CD4-positive, alpha-beta T cell treated with Interferon gamma for 1 hour (primary cell): ENCODE results near the gene FTO.

ENCODE experiments used
- DNase-seq: peaks from one replicate; pipeline ENCODE4 v3.0.0-alpha.2; 2020

The FTO gene

DNA sequence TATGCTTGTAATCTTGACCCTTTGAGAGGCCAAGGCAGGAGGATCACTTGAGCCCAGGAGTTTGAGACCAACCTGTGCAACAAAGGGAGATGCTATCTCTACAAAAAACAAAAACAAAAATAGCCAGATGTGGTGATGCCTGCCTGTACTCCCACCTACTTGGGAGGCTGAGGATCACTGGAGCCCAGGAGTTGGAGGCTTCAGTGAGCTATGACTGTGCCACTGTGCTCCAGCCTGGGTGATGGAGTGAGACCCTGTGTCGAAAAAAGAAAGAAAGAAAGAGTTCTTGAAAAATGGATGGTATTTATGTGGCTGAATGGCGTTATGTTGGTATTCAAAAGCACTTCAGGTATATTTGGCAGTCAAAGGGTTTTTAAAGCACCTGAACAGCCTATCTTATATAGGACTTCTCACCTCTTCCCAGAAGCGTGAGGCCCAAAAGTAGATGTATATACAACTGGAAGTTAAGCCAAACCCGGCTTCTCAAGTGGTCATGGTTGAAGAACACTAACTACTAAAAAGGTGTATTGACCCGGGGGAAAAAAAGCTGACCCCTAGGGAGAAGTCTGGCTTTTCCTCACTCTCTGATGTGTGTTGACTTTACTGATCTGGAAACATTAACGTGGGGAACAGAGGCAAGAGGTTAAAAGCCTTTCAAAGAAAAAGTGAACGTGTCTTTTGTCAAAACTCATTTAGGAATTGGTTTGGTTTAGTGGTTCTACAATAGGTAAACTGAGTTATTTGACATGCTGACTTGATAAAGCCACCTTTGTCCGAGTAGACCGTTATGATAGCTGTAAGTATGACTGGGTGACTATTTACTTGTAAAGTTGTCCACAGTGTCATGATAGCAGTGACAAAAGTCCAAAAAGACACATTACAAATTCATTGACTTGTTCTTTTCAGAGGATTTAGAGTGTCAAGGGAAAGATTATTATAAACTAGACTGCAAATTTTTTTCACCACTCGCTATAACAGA is 399.2 kb downstream of the FTO start:
- DNase-seq: no peak

- no peak for DNase-seq
These were observed 402.1 kb downstream of the FTO start for GRCh38 chr16:54106057-54106456.

DNA sequence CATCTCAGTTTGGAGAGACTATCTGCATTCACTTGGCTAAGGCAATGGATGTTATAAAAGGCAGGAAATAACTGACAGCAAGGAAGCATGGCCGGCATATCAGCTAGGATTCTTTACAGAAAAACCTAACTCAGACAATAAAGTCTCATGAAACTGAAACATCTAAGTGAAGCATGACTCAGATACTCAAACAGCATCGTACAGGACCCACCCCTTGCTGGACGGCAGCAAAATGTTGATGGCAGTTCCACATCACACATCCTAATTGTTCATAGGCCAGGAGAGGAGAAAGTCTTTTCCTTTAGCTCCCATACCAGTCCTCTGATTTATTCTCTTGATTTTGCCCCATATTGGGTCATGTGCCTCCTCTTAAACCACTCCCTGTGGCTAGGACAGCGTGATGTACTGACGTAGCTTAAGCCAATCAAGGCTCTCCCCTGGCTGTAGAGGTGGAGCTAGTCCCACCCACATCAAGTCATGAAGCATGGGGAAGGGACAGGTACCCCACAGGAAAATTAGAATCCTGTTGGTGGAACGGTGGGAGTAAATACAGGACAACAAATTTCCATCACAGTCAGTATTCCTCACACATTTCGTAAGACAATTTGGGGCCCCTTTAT is 403.7 kb downstream of the FTO start:
- DNase-seq: no peak

GRCh38 chr16:54110016-54110981 is 406.3 kb downstream of the FTO start:
- no peak for DNase-seq

DNA sequence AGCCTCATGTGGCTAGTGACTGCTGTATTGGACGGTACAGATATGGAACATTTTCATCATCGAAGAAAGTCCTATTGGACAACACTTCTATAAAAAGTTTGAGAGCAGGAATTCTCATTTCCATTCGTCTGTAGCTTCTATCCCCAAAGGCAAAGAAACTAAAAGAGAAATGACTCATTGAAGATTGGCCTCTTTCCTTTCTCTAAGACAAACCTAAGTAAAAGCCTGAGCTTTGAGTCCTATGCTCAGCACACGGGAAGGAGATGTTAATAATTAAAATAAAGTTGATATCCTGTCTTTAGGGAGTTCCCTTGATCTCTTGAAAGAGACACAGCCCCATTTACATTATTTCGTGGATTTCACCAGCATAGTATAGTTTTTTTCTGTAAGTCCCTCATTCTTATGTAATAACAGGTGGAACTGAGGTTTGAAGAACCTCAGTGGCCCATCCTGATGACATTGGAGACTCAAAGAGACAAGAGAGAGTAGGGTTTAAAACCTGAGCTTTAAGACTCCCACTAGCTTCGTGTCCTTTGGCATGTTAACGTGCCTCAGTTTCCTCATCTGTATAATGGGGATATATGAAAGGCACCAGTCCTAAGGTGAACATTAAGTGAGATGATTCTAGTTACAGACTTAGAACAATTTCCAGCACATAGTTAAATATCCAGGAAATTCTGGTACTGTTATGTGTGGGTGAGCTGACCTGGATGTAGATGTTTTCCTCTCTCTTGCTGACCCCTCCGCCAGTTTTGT is 408.7 kb downstream of the FTO start:
- no peak for DNase-seq

GRCh38 chr16:54115558-54115957 is 411.6 kb downstream of the FTO start:
- DNase-seq: no peak

GRCh38 chr16:54116124-54116655 is 412.2 kb downstream of the FTO start:
- no peak for DNase-seq

DNA sequence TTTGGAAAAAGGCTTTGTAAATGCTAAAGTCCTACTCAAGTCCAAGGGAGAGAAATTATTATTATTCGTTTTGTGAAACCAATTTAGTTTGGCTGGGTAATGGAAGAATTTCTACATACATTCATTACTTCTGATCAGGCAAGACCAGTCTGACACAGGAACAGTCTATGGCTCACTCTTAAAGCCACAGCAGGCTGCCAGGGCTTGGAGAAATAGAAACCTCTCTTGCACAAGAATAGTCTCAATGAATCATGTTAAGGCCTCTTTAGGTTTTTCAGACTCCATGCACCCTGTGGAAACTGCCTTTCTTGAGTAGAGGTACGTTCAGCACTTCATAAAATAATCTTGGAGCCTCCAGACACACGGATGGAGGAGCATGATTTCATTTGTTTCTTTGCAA is 414.9 kb downstream of the FTO start:
- no peak for DNase-seq

GRCh38 chr16:54120846-54121480 is 417.0 kb downstream of the FTO start:
- no peak for DNase-seq

- DNase-seq: no peak
These were observed 417.8 kb downstream of the FTO start for GRCh38 chr16:54121539-54122295.

DNA sequence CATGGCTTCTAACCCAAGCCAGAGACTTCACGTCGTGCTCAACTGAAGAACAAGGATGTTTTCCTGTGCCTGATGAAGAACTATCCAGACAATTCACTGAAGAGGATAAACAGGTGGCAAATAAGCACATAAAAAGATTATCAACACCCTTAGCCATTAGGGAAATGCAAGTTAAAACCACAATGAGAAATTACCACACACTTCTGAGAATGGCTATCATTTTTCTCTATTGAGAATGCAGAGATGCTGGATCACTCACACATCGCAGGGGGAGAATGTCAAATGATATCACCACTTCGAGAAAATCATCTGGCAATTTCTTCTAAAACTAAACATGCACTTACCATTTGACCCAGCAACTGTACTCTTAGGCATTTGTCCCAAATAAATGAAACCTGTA is 419.8 kb downstream of the FTO start:
- DNase-seq: no peak

- DNase-seq: no peak
These were observed 422.0 kb downstream of the FTO start for GRCh38 chr16:54125751-54126655.

DNA sequence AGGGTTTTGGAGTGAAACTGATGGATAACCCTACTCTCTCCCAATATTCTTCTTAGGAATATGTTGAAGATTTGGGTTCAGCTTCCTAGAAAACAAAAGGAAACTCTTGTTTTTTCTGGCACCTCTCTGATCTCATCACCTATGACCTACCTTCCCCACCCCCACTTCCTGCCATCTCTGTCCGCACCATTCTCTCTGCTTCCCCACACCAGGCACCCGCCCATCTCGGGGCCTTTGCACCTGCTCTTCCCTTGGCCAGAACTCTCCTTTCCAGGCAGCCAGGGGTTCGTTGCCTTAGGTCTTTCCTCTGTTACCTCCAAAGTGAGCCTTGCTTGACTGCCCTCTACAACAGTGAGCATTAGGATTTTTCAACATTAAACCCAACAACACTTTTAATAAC is 423.0 kb downstream of the FTO start:
- no peak for DNase-seq

- DNase-seq: no peak
These were observed 424.8 kb downstream of the FTO start for GRCh38 chr16:54128629-54129234.

- no peak for DNase-seq
These were observed 425.9 kb downstream of the FTO start for GRCh38 chr16:54129810-54130209.

DNA sequence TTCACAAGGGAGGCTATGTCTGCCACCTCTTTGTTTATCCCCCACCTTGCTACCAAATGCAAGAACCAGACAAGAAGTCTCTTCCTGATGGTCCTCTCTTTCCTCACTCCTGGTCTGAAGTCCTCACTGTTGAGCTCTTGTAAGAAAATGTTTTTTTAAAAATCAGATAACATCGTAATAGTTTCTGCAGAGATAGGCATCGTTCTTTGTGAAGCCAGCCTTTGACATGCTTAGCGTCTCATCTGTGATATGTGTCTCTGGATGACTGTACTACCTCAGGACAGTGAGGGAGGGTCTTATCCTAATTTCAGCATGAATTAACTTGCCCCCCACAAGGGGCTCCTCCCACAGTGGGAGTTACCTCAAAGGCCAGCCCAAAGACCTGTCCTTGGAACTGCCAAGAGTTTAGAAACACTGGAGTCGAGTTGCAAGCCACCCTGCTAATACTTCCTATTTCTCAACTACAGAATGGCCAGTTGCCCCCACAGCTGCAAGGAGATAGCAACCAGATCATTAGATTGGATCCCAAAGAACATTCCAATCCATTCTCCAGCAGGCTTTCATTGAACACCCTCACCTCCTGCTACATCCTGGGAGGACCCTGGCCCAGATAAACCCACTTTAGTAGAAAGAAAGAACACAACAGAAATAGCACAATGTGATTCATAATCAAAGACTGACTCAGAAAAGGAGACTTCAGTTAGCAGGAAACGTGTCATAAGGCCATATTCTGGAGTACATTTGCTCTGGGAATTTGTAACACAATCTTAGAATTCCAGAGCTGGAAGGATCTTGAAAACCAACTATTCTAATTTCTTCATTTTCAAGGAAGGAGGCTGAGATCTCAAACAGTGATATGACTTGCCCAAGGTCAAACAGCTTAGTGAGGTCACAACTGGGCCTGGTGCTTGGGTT is 431.7 kb downstream of the FTO start:
- DNase-seq: no peak

DNA sequence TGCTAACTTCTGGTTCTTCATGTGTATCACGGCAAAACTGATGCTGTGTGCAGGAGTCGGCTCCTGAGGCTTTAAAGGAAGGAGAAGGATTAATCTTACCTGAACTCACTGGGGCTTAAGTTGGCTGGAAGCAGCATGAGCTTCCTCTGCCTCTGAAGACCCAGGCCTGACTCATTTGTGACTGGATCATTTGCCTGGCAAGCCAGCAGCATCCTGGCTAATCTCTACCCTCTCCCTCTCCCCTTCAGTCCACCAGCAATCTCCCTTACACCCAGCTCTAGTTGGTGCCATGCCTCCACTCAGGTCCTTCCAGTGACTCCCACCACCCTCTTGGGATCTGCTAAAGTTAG is 432.3 kb downstream of the FTO start:
- DNase-seq: no peak
